HPDE6-E6E7 (cell line): ENCODE measurements around the gene SLC35D2.
"Not testable (repeated sequence)": the region's sequence is repeated elsewhere in the genome, so short reads cannot be mapped to it uniquely, and the experiment has no call there.

Experiments
- DNase-seq: peaks from one replicate; pipeline ENCODE4 v3.0.0; 2011; ENCODE audit warnings: missing footprints; ENCODE audit errors: extremely low spot score

Gene SLC35D2

GRCh38 chr9:96360976-96361375 lies 22.5 kb downstream of the SLC35D2 start:
- no peak for DNase-seq

- not testable (repeated sequence) for DNase-seq
Observed at GRCh38 chr9:96360523-96360922, 23.0 kb downstream of the SLC35D2 start.

- DNase-seq, result no peak
Observed at GRCh38 chr9:96350866-96351265, 32.6 kb downstream of the SLC35D2 start.

GRCh38 chr9:96348261-96348660 lies 35.2 kb downstream of the SLC35D2 start:
- no peak for DNase-seq

- no peak for DNase-seq
Observed at GRCh38 chr9:96345551-96345950, 38.0 kb downstream of the SLC35D2 start.

- DNase-seq, result peak; percentile 92
Observed at GRCh38 chr9:96344458-96345180, 38.9 kb downstream of the SLC35D2 start.

- DNase-seq, result no peak
Observed at GRCh38 chr9:96343515-96344360, 39.8 kb downstream of the SLC35D2 start.

- no peak for DNase-seq
Observed at GRCh38 chr9:96342571-96343245, 40.8 kb downstream of the SLC35D2 start.

GRCh38 chr9:96340707-96341106 lies 42.8 kb downstream of the SLC35D2 start:
- DNase-seq, result no peak

- DNase-seq, result no peak
Observed at GRCh38 chr9:96338299-96338698, 45.2 kb downstream of the SLC35D2 start.

GRCh38 chr9:96333958-96334357 lies 49.6 kb downstream of the SLC35D2 start:
- no peak for DNase-seq

- peak; percentile 27 for DNase-seq
Observed at GRCh38 chr9:96331236-96331947, 52.1 kb downstream of the SLC35D2 start.

- peak; percentile 21 for DNase-seq
Observed at GRCh38 chr9:96327694-96328352, 55.7 kb downstream of the SLC35D2 start.

GRCh38 chr9:96323169-96323568 lies 60.3 kb downstream of the SLC35D2 start:
- DNase-seq, result no peak

GRCh38 chr9:96322736-96323135 lies 60.8 kb downstream of the SLC35D2 start:
- not testable (repeated sequence) for DNase-seq

GRCh38 chr9:96322210-96322609 lies 61.3 kb downstream of the SLC35D2 start:
- not testable (repeated sequence) for DNase-seq

GRCh38 chr9:96321515-96321914 lies 62.0 kb downstream of the SLC35D2 start:
- no peak for DNase-seq

- DNase-seq, result no peak
Observed at GRCh38 chr9:96320749-96321280, 62.7 kb downstream of the SLC35D2 start.

- no peak for DNase-seq
Observed at GRCh38 chr9:96318921-96319565, 64.5 kb downstream of the SLC35D2 start.

- peak; percentile 45 for DNase-seq
Observed at GRCh38 chr9:96317335-96317980, 66.1 kb downstream of the SLC35D2 start.
